Ovary (tissue), 3 donors: ENCODE results near the gene YWHAB.

Experiments used
- EP300 ChIP-seq: sonication (generic); formaldehyde crosslinking; IDR thresholded peaks from one replicate; pipeline ENCODE4 v1.6.1; 2017; ENCODE audit warnings: antibody characterized with exemption
- POLR2A ChIP-seq: fragments of 450-650 bp; IDR thresholded peaks from one replicate; pipeline ENCODE4 v1.6.1; 2017; ENCODE audit warnings: antibody characterized with exemption, mild to moderate bottlenecking, moderate library complexity
- TF ChIP-seq, protein P1 (sequence below), 3 donors: fragments of 450-650 bp in 2 of 3; fragments of 200-600 bp in 1 of 3; IDR thresholded peaks; one replicate each; pipeline versions ENCODE4 v1.5.1 to v1.8.0; 2016 to 2022; ENCODE audit warnings: antibody characterized with exemption in 3 of 3, mild to moderate bottlenecking in 1 of 3
- donor health status: DM: no; HTN: no; CAD: no.

- TF ChIP-seq, protein P1, sequence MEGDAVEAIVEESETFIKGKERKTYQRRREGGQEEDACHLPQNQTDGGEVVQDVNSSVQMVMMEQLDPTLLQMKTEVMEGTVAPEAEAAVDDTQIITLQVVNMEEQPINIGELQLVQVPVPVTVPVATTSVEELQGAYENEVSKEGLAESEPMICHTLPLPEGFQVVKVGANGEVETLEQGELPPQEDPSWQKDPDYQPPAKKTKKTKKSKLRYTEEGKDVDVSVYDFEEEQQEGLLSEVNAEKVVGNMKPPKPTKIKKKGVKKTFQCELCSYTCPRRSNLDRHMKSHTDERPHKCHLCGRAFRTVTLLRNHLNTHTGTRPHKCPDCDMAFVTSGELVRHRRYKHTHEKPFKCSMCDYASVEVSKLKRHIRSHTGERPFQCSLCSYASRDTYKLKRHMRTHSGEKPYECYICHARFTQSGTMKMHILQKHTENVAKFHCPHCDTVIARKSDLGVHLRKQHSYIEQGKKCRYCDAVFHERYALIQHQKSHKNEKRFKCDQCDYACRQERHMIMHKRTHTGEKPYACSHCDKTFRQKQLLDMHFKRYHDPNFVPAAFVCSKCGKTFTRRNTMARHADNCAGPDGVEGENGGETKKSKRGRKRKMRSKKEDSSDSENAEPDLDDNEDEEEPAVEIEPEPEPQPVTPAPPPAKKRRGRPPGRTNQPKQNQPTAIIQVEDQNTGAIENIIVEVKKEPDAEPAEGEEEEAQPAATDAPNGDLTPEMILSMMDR (IDR thresholded peaks at IDR 0.05): no peak
- no peak for TF ChIP-seq POLR2A
- no peak for TF ChIP-seq EP300
Measured at GRCh38 chr20:44901974-44902373, 16.5 kb downstream of the YWHAB start.
